Measurements from ENCODE around the gene RNF220. TPM values are rescaled to one million over a fixed set of nuclear protein-coding genes. Genes with fewer than 3 reads are reported as not detected.

The RNF220 gene
- total and polyA plus RNA-seq, 2 of the 13 experiments (the other 11 are each of a cell fraction or from before 2014, with no cell fraction given): 48.2 to 72.1 TPM

DNA sequence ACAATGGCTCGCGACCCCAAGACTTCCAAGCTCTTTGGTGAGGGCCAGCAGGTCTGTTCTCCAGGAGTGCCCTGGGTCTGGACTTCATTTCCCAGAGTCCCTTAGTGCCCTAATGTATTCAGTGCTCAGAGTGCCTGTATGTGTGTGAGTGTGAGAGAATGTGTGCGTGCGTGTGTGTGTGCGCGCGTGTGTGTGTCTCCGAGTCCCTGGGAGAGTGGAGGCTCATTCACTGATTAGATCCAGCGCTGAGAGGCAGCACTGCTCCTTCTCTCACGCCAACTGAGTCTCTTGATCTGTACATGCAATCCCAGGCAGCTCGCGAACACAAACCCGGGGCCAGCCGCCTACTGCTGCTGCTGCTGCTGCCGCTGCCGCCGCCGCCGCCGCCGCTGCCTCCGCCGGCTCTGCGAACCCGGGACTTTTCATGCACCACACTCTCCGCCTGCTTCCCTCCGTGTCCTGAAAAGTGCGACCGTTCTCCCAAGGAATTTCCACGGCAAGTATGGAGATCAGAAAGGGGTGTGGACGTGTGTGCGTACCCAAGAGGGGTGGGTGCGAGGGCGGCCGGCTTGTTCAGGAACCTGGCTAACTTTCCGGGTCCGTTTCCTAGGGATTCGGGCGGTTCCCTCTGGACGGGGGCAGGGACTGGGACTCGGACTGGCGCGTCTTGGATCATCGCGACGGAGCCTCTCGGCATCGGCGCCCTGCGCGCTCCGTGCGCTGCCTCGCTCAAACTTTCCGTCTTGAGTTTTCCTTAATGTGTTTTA, at the start of gene RNF220 (continued):
- TF ChIP-seq ZNF33B (CRISPR knock-in tag; IDR thresholded peaks at IDR 0.05) (no peak), NFATC3 (CRISPR knock-in tag; IDR thresholded peaks at IDR 0.05) (0 out of 2 replicates have a peak, but pooled peaks have one; percentile 46), ZNF350 (CRISPR knock-in tag; IDR thresholded peaks at IDR 0.05; ENCODE audit: borderline replicate concordance, low read depth) (no peak; the same call in 1 of the 2 replicates), MAFK (conservative IDR thresholded peaks at IDR 0.05 in 1 of 2, IDR thresholded peaks at IDR 0.05 in 1 of 2; ENCODE audit: low read length in 2 of 2) (no peak), ELF3 (CRISPR knock-in tag; IDR thresholded peaks at IDR 0.05) (0 out of 2 replicates have a peak, but pooled peaks have one; percentile 24), PLRG1 (conservative IDR thresholded peaks at IDR 0.05) (no peak), ZFP36L2 (CRISPR knock-in tag; IDR thresholded peaks at IDR 0.05) (no peak), MEF2D (CRISPR knock-in tag; IDR thresholded peaks at IDR 0.05) (0 out of 2 replicates have a peak, but pooled peaks have one; percentile 40), SKIL (CRISPR knock-in tag; IDR thresholded peaks at IDR 0.05; ENCODE audit: borderline replicate concordance) (no peak), ZNF331 (CRISPR knock-in tag; IDR thresholded peaks at IDR 0.05) (0 out of 2 replicates have a peak, but pooled peaks have one; percentile 19), TRIM24 (CRISPR knock-in tag; IDR thresholded peaks at IDR 0.05) (no peak), ZSCAN20 (CRISPR knock-in tag; IDR thresholded peaks at IDR 0.05; ENCODE audit: borderline replicate concordance) (no peak), THAP8 (CRISPR knock-in tag; IDR thresholded peaks at IDR 0.05; ENCODE audit: borderline replicate concordance) (no peak), FOXK2 (IDR thresholded peaks at IDR 0.05) (no peak)
- TF ChIP-seq, protein P1, sequence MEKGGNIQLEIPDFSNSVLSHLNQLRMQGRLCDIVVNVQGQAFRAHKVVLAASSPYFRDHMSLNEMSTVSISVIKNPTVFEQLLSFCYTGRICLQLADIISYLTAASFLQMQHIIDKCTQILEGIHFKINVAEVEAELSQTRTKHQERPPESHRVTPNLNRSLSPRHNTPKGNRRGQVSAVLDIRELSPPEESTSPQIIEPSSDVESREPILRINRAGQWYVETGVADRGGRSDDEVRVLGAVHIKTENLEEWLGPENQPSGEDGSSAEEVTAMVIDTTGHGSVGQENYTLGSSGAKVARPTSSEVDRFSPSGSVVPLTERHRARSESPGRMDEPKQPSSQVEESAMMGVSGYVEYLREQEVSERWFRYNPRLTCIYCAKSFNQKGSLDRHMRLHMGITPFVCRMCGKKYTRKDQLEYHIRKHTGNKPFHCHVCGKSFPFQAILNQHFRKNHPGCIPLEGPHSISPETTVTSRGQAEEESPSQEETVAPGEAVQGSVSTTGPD (CRISPR knock-in tag; IDR thresholded peaks at IDR 0.05): no peak
- TF ChIP-seq, protein P2, sequence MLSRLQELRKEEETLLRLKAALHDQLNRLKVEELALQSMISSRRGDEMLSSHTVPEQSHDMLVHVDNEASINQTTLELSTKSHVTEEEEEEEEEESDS (CRISPR knock-in tag; IDR thresholded peaks at IDR 0.05; ENCODE audit: borderline replicate concordance): no peak
